ENCODE measurements around the gene PIF1.

The PIF1 gene

DNA sequence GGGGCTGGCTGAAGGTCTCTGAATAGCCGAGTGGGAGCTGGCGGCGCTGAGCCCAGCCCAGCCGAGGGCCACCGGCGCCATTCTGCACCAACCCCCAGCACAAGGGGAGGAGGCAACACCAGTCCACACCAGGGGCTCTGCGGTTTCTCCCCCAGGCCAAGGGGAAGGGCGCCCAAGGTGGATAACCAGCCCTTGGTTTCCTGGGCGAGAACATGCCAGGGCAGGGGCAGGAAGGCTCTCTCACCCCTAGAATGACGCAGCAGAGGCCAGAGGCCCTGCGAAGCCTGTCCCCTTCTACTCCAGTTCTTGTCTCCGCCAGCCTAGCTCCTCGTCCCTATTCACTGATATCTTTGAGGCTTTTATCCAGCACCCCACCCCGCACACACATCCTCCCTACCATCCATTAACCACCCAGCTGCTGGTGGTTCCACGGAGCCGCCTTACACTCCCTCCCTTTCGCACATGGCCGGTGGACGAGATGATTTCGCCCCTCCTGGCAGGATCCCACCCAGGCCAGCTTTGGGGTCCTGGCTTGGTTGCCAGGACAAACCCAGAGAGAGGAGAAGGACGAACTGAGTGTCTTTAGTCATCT, 51.3 kb downstream of the PIF1 start:
- DNase-seq (ENCODE audit: low spot score) = no peak

DNA sequence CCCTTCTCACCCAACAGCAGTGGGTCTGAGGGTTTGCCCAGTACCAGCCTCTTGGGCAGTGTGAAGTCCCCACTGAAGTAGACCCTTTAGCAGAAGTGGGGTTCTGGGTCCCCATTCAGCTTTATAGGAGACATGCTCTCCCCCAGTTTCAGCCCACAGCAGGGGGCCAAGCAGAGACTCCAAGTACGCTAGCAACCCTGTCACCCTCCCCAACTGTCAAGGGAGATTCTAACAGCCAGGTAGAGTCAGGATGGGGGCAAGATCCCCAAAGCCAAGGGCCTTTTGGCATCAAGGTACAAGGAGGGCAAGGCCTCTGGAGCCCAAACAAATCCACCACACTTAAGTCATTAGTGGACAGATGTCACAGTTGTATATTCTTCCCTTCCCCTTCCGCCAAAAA, 51.8 kb downstream of the PIF1 start:
- no peak for DNase-seq (ENCODE audit: low spot score)

DNA sequence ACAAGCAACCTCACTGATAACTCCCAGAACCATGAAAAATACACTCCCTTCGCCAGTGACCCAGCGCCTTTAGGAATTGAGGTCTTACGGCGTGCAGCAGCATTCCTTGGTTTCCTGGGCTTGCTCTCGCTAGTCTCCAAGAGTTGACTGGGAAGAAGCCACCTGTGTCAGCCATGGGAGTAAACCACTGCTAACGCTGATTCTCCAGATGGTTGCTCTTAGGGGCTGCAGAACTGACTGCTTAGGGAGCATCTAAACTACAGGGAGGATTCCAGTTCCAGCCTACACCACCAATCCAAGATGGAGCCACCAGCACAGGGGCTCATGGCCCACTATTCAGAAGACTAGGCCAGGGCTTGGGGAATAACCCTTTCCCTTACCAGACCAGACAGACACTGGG, 52.5 kb downstream of the PIF1 start:
- no peak for DNase-seq (ENCODE audit: low spot score)

DNA sequence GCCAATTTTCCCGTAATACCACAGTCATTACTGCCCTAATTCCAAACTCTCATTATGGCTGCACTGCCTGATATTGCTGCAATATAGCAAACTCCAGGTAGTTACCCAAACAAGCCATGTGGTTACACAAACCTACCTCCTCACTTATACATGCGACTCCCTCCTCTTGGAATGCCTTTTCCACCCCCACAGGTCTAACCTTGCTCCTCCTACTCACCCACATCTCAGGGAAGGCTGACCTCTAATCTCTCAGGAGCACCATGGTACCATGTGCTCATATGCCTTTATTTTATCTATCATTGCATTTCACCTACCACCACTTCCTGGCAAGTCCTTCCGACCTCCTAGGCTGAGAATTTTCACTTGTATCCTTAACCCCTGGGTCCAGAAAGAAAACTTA, 53.0 kb downstream of the PIF1 start:
- DNase-seq (ENCODE audit: low spot score) = no peak

DNA sequence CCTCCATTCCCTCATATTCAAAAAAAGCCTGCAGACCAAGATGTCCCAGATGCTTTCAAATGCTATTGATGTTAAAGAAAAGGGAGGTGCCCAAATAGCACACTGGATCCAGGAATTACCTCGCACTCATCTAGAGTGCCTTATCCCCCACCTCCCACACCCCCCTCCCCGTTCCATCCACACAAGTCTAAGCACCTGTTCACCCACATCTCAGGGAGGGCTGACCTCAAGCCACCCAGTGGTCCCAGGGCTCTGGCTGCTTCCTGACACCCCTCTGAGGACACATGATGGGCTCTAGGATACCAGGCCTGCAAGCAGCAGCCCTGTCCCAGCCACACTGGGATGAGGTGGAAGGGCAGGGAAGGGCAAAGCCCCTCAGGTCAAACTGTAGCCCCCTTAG, 54.8 kb downstream of the PIF1 start:
- no peak for DNase-seq (ENCODE audit: low spot score)

DNA sequence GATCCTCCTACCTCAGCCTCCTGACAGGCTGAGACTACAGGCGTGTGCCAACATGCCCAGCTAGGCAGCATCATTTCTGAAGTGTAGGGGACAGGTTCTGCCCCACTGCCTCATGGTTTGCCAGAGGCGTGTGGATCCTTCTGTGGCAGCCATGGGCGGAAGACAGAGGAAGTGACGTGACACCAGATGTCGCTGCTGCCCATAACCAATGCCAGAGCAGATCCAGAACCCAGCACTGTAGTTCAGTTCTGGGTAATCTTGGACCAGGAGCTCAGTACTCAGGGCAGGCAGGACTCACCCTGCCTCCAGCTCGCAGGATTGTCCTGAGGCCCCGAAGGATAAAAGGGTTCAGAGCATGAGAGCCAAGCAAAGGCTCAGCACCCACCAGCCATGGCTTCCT, 58.2 kb downstream of the PIF1 start:
- DNase-seq (ENCODE audit: low spot score) = no peak

DNA sequence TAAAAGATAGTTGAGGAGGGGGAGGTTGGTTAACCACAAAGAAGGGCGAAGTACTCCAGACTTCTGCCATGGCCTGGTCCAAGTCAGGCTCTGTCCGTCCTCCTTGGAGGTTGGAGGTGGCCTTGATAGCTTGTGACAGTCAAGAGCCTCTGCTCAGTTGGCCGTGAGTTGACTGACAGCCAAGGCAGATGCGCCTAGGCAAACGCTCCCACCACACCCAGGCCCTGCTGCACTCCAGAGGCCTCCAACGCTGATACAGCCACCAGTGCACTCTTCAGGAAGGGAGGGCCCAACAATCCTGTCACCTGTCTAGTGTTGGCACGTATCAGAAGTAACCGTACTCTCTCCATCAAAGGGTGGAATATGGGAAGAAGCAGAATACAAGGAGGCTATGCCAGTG, 59.4 kb downstream of the PIF1 start:
- DNase-seq (ENCODE audit: low spot score) = no peak
